GM12878 (cell line): Measurements from ENCODE around the gene HIP1. TPM values are rescaled to one million over a fixed set of nuclear protein-coding genes. Genes with fewer than 3 reads are reported as not detected.

Experiments used
- ATAC-seq: fragments of 200-7000 bp; cut with Tn5 transposase; 3 replicates; pipeline ENCODE4 v1.9.1; 2020; ENCODE audit warnings: mild to moderate bottlenecking, moderate library complexity
- BruUV-seq: library from RNA; stranded (reverse); fragments of 400-500 nt; replicated peaks from 2 replicates; lab custom pipeline; 2021; lab: Mats Ljungman, UMichigan
- CTCF ChIA-PET: fragments of 300-600 bp; sonication (Branson Sonifier 250); formaldehyde crosslinking; extraction: SDS; loops from one replicate; lab custom pipeline; 2021; ENCODE audit warnings: inconsistent platforms; lab: Yijun Ruan, JAX
- POLR2A ChIA-PET: fragments of 350-600 bp; formaldehyde crosslinking; extraction: SDS; loops from one replicate; lab custom pipeline; 2021; ENCODE audit warnings: inconsistent platforms; lab: Charles Lee
- RAD21 ChIA-PET: fragments of 300-600 bp; sonication (Branson Sonifier 250); formaldehyde crosslinking; loops from one replicate; lab custom pipeline; 2023; ENCODE audit warnings: antibody characterized with exemption; ENCODE audit not compliant: unreplicated experiment; lab: Charles Lee
- SMC1A ChIA-PET: fragments of 300-600 bp; sonication (Branson Sonifier 250); formaldehyde crosslinking; loops from one replicate; lab custom pipeline; 2023; ENCODE audit not compliant: unreplicated experiment, uncharacterized antibody; lab: Charles Lee
- DNase-seq: peaks from one replicate; pipeline ENCODE4 v3.0.0-alpha.2; 2011; ENCODE audit warnings: low read depth, low spot score
- FAIRE-seq: peaks from 3 replicates; lab custom pipeline; 2011; peaks lifted over from hg19 to GRCh38; lab: Jason Lieb, UNC
- H2AFZ ChIP-seq: 2 replicates; pipeline ENCODE4 v1.6.0; 2011; ENCODE audit warnings: low read depth, low read length, control low read depth; ENCODE audit not compliant: control insufficient read depth
- H3K27ac ChIP-seq: 2 replicates; pipeline ENCODE4 v1.5.1; 2011; ENCODE audit warnings: control low read depth; ENCODE audit not compliant: control insufficient read depth, insufficient read depth
- H3K27me3 ChIP-seq, 2 experiments: replicated peaks in 1 of 2; 2 replicates each; pipeline versions ENCODE4 v1.6.0 to v1.6.1; 2011; ENCODE audit warnings: low read length in 1 of 2; ENCODE audit not compliant: control insufficient read depth in 2 of 2, insufficient read depth in 2 of 2
- H3K36me3 ChIP-seq, 2 experiments: 2 replicates each; pipeline ENCODE4 v1.5.1; 2011; ENCODE audit warnings: low read length in 1 of 2; ENCODE audit not compliant: control insufficient read depth in 2 of 2, insufficient read depth in 2 of 2
- H3K4me1 ChIP-seq: 2 replicates; pipeline ENCODE4 v1.6.1; 2011; ENCODE audit warnings: mild to moderate bottlenecking, low read length, moderate library complexity, mixed read lengths; ENCODE audit not compliant: control insufficient read depth, insufficient read depth
- H3K4me2 ChIP-seq: 2 replicates; pipeline ENCODE4 v1.6.0; 2011; ENCODE audit warnings: control low read depth; ENCODE audit not compliant: control insufficient read depth, insufficient read depth
- H3K4me3 ChIP-seq: fragments of 200-600 bp; sonication (generic); 2 replicates; pipeline ENCODE4 v1.5.1; 2016
- H3K79me2 ChIP-seq: 2 replicates; pipeline ENCODE4 v1.6.0; 2011; ENCODE audit warnings: low read length; ENCODE audit not compliant: control insufficient read depth, insufficient read depth
- H3K9ac ChIP-seq: 2 replicates; pipeline ENCODE4 v1.8.0; 2011; ENCODE audit warnings: low read length, control low read depth, mixed read lengths; ENCODE audit not compliant: control insufficient read depth, insufficient read depth
- H3K9me3 ChIP-seq: replicated peaks from 3 replicates; pipeline ENCODE4 v1.5.1; 2011; ENCODE audit warnings: mild to moderate bottlenecking, low read length; ENCODE audit not compliant: control insufficient read depth, insufficient read depth
- H4K20me1 ChIP-seq: 2 replicates; pipeline ENCODE4 v1.6.0; 2011; ENCODE audit not compliant: control insufficient read depth, insufficient read depth
- EGR1 ChIP-seq, 2 experiments: IDR thresholded peaks; 1 replicate in 1 of 2; 2 replicates in 1 of 2; pipeline ENCODE4 v1.6.1; 2011 to 2012; ENCODE audit warnings: low read depth in 2 of 2, low read length in 2 of 2, borderline replicate concordance in 1 of 2, mild to moderate bottlenecking in 1 of 2, moderate library complexity in 1 of 2
- EP300 ChIP-seq, 2 experiments: fragments of 150-350 bp in 1 of 2; IDR thresholded peaks; 2 replicates each; pipeline ENCODE4 v1.6.1; 2011 to 2012; ENCODE audit warnings: low read depth in 2 of 2, low read length in 2 of 2, borderline replicate concordance in 1 of 2, improper control_type of control experiment in 1 of 2, inconsistent platforms in 1 of 2; ENCODE audit not compliant: control insufficient read depth in 1 of 2
- ESRRA ChIP-seq: IDR thresholded peaks from 2 replicates; pipeline ENCODE4 v1.6.1; 2012; ENCODE audit warnings: mild to moderate bottlenecking, low read length, improper control_type of control experiment
- ETV6 ChIP-seq, 2 experiments: fragments of 450-650 bp in 1 of 2; IDR thresholded peaks in 1 of 2; conservative IDR thresholded peaks in 1 of 2; 2 replicates each; pipeline ENCODE4 v1.6.1; 2014; ENCODE audit warnings: antibody characterized with exemption in 1 of 2, borderline replicate concordance in 1 of 2, low read depth in 1 of 2, mild to moderate bottlenecking in 1 of 2, moderate library complexity in 1 of 2
- FOXM1 ChIP-seq: IDR thresholded peaks from 2 replicates; pipeline ENCODE4 v1.6.1; 2012; ENCODE audit warnings: low read depth, mild to moderate bottlenecking, inconsistent platforms, low read length, moderate library complexity
- JUNB ChIP-seq: IDR thresholded peaks from 2 replicates; pipeline ENCODE4 v1.6.1; 2016; ENCODE audit warnings: antibody characterized with exemption, mild to moderate bottlenecking
- KLF5 ChIP-seq: fragments of 450-650 bp; IDR thresholded peaks from 2 replicates; pipeline ENCODE4 v1.6.1; 2014; ENCODE audit warnings: mild to moderate bottlenecking; ENCODE audit not compliant: partially characterized antibody
- MEF2B ChIP-seq: fragments of 450-650 bp; IDR thresholded peaks from 2 replicates; pipeline ENCODE4 v1.6.1; 2018; ENCODE audit warnings: mild to moderate bottlenecking, moderate library complexity; ENCODE audit not compliant: partially characterized antibody, poor library complexity, severe bottlenecking
- NFIC ChIP-seq: IDR thresholded peaks from 2 replicates; pipeline ENCODE4 v1.6.1; 2012; ENCODE audit warnings: low read depth, mild to moderate bottlenecking, inconsistent platforms, low read length, moderate library complexity
- POLR2A ChIP-seq: IDR thresholded peaks from 2 replicates; pipeline ENCODE4 v1.6.1; 2011; ENCODE audit warnings: low read depth, mild to moderate bottlenecking, low read length
- RAD21 ChIP-seq: IDR thresholded peaks from 2 replicates; pipeline ENCODE4 v1.6.1; 2011; ENCODE audit warnings: mild to moderate bottlenecking, low read depth, low read length, moderate library complexity; ENCODE audit not compliant: insufficient read depth
- RELA ChIP-seq: fragments of 450-650 bp; IDR thresholded peaks from 2 replicates; pipeline ENCODE4 v1.8.0; 2014; ENCODE audit warnings: borderline replicate concordance; ENCODE audit not compliant: partially characterized antibody
- STAT1 ChIP-seq: fragments of 450-650 bp; conservative IDR thresholded peaks from 2 replicates; pipeline ENCODE4 v1.6.1; 2014; ENCODE audit warnings: antibody characterized with exemption, mild to moderate bottlenecking
- TCF12 ChIP-seq: IDR thresholded peaks from 2 replicates; pipeline ENCODE4 v1.6.1; 2011; ENCODE audit warnings: low read depth, mild to moderate bottlenecking, low read length
- WGBS: methylation state at CpG from one replicate; pipeline ENCODE4 v1.1.6; 2016; ENCODE audit warnings: low lambda C conversion rate; ENCODE audit not compliant: insufficient replicate concordance, insufficient coverage; ENCODE audit errors: missing lambda C conversion rate; 5-methylcytosine and 5-hydroxymethylcytosine counted together
- in situ Hi-C: fragments of 300-500 bp; cut with MboI; formaldehyde crosslinking; loops from 9 replicates; pipeline ENCODE4 v1.14.3; 2018; ENCODE audit warnings: mixed read lengths
- intact Hi-C: fragments of 100-400 bp; cut with micrococcal nuclease; formaldehyde crosslinking; loops from one replicate; pipeline ENCODE4 v1.14.2; 2022; ENCODE audit not compliant: unreplicated experiment
- polyA plus RNA-seq, 11 experiments: library from polyadenylated mRNA; depleted of rRNA in 4 of 11; unstranded in 6 of 11; stranded (reverse) in 5 of 11; fragments of >200 nt; fragmentation: Nextera tagmentation in 4 of 11; fragmentation: Illumina TruSeq in 1 of 11; extraction: Ambion mirVana in 4 of 11; extraction: Trizol in 1 of 11; gene quantifications; 1 replicate in 1 of 11; 2 replicates in 10 of 11; pipeline versions ENCODE4 v1.2.1 to v1.2.3, GENCODE V29; 2011 to 2016; ENCODE audit warnings: inconsistent platforms in 2 of 11, missing spikeins in 2 of 11, low read depth in 1 of 11
- total RNA-seq, 4 experiments: library from RNA; depleted of rRNA in 3 of 4; stranded (reverse); fragments of >200 nt in 3 of 4; fragmentation: Illumina TruSeq in 1 of 4; extraction: Trizol in 1 of 4; gene quantifications; 2 replicates each; pipeline versions ENCODE4 v1.2.1 to v1.2.3, GENCODE V29; 2013 to 2021
- TF ChIP-seq, protein P1 (sequence below): IDR thresholded peaks from 2 replicates; pipeline ENCODE4 v1.6.1; 2011; ENCODE audit warnings: borderline replicate concordance, low read depth, mild to moderate bottlenecking, moderate library complexity, mixed read lengths, low read length; ENCODE audit not compliant: insufficient read depth; ENCODE audit errors: extremely low read length
- TF ChIP-seq, protein P2 (sequence below): fragments of 450-650 bp; IDR thresholded peaks from 2 replicates; pipeline ENCODE4 v1.6.1; 2014; ENCODE audit warnings: mild to moderate bottlenecking
- TF ChIP-seq, protein P3 (sequence below): fragments of 450-650 bp; formaldehyde crosslinking; IDR thresholded peaks from 2 replicates; pipeline ENCODE4 v1.4.0; 2022; ENCODE audit warnings: mild to moderate bottlenecking, moderate library complexity

HIP1 gene
- total and polyA plus RNA-seq, 10 of the 15 experiments (the other 5 are each of a cell fraction or from before 2014, with no cell fraction given) = 1.2 to 9.7 (median 3.2) TPM

- Histone ChIP-seq H3K36me3 (no peaks in the 10 kb centered on the region), H2AFZ (no peak overlapping the region), H3K4me3 (no peak overlapping the region), H3K79me2 (no peaks in the 10 kb centered on the region), H4K20me1 (no peaks in the 10 kb centered on the region), H3K4me2 (no peak overlapping the region), H3K9me3 (no peaks in the 10 kb centered on the region; the same call in 2 of the 3 replicates), H3K4me1 (no peaks in the 10 kb centered on the region; the same call in 1 of the 2 replicates), H3K27me3 (no peaks in the 10 kb centered on the region), H3K27ac (no peak overlapping the region), H3K9ac (no peak overlapping the region)
- peak; percentile 66 for ATAC-seq
- in situ Hi-C loops (no loop called here), intact Hi-C loops (loop anchor here (10.0 kb wide), 1 partner anchor 238 kb away; no protein-coding TSS in a partner anchor)
- SMC1A ChIA-PET = interaction anchor here (0.7 kb wide), 1 partner anchor 246 kb away, joined by 3 read pairs; no protein-coding TSS in a partner anchor
- POLR2A ChIA-PET = no interaction called here
- RAD21 ChIA-PET = no interaction called here
- 30% methylated on average over 12 of the region's 12 CpGs for WGBS
- CTCF ChIA-PET = no interaction called here
- DNase-seq = peak; percentile 55
- peak; percentile 57 for FAIRE-seq
- BruUV-seq = no TSS peak
- TF ChIP-seq ETV6 (conservative IDR thresholded peaks at IDR 0.05 in 1 of 2, IDR thresholded peaks at IDR 0.05 in 1 of 2; ENCODE audit: borderline replicate concordance in 1 of 2, low read depth in 1 of 2) (peak in 1 of 2 experiments; percentile 95; a peak in 2 of 4 replicates), RAD21 (peak; percentile 32; the same call in 1 of the 2 replicates), STAT1 (no peak), MEF2B (peak; percentile 46), ESRRA (no peak), EGR1 (IDR thresholded peaks at IDR 0.05; ENCODE audit: borderline replicate concordance in 1 of 2, low read depth in 2 of 2, low read length in 2 of 2) (no peak), KLF5 (no peak), FOXM1 (no peak), NFIC (peak; percentile 35; the same call in 1 of the 2 replicates), EP300 (IDR thresholded peaks at IDR 0.05; ENCODE audit: borderline replicate concordance in 1 of 2, control insufficient read depth in 1 of 2, low read depth in 2 of 2, low read length in 2 of 2) (peak; percentile 25 to 39; a peak in 2 of 4 replicates), POLR2A (no peak), TCF12 (0 out of 2 replicates have a peak, but pooled peaks have one; percentile 22), JUNB (0 out of 2 replicates have a peak, but pooled peaks have one; percentile 22), RELA (no peak)
- TF ChIP-seq, protein P1, sequence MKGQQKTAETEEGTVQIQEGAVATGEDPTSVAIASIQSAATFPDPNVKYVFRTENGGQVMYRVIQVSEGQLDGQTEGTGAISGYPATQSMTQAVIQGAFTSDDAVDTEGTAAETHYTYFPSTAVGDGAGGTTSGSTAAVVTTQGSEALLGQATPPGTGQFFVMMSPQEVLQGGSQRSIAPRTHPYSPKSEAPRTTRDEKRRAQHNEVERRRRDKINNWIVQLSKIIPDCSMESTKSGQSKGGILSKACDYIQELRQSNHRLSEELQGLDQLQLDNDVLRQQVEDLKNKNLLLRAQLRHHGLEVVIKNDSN = no peak
- TF ChIP-seq, protein P2, sequence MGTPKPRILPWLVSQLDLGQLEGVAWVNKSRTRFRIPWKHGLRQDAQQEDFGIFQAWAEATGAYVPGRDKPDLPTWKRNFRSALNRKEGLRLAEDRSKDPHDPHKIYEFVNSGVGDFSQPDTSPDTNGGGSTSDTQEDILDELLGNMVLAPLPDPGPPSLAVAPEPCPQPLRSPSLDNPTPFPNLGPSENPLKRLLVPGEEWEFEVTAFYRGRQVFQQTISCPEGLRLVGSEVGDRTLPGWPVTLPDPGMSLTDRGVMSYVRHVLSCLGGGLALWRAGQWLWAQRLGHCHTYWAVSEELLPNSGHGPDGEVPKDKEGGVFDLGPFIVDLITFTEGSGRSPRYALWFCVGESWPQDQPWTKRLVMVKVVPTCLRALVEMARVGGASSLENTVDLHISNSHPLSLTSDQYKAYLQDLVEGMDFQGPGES = no peak
- TF ChIP-seq, protein P3, sequence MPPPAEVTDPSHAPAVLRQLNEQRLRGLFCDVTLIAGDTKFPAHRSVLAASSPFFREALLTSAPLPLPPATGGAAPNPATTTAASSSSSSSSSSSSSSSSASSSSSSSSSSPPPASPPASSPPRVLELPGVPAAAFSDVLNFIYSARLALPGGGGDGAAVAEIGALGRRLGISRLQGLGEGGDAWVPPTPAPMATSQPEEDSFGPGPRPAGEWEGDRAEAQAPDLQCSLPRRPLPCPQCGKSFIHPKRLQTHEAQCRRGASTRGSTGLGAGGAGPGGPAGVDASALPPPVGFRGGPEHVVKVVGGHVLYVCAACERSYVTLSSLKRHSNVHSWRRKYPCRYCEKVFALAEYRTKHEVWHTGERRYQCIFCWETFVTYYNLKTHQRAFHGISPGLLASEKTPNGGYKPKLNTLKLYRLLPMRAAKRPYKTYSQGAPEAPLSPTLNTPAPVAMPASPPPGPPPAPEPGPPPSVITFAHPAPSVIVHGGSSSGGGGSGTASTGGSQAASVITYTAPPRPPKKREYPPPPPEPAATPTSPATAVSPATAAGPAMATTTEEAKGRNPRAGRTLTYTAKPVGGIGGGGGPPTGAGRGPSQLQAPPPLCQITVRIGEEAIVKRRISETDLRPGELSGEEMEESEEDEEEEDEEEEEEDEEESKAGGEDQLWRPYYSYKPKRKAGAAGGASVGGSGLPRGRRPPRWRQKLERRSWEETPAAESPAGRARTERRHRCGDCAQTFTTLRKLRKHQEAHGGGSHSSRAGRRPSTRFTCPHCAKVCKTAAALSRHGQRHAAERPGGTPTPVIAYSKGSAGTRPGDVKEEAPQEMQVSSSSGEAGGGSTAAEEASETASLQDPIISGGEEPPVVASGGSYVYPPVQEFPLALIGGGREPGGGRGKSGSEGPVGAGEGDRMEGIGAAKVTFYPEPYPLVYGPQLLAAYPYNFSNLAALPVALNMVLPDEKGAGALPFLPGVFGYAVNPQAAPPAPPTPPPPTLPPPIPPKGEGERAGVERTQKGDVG (CRISPR knock-in tag) = no peak
Measured at GRCh38 chr7:75776295-75776971, 37.7 kb upstream of the HIP1 start.
